HAP-1 (cell line): ENCODE results near the gene HDAC4.

ENCODE experiments used
- DNase-seq, 2 experiments: peaks; one replicate each; pipeline ENCODE4 v3.0.0-alpha.2; 2016 to 2020; ENCODE audit warnings: low spot score in 2 of 2
- H3K27me3 ChIP-seq: fragments of 250-450 bp; sonication (Bioruptor Pico); 2 replicates; pipeline ENCODE4 v1.5.1; 2020; ENCODE audit warnings: low read depth, mild to moderate bottlenecking, moderate library complexity
- H3K36me3 ChIP-seq: fragments of 250-450 bp; sonication (Bioruptor Pico); replicated peaks from 2 replicates; pipeline ENCODE4 v1.5.1; 2020; ENCODE audit warnings: mild to moderate bottlenecking
- H3K4me1 ChIP-seq: fragments of 250-450 bp; sonication (Bioruptor Pico); 2 replicates; pipeline ENCODE4 v1.5.1; 2020; ENCODE audit warnings: mild to moderate bottlenecking
- H3K4me3 ChIP-seq: fragments of 250-450 bp; sonication (Bioruptor Pico); 2 replicates; pipeline ENCODE4 v1.5.1; 2020; ENCODE audit warnings: mild to moderate bottlenecking, moderate library complexity
- H3K9me3 ChIP-seq: fragments of 250-450 bp; sonication (Bioruptor Pico); 2 replicates; pipeline ENCODE4 v1.5.1; 2020; ENCODE audit warnings: mild to moderate bottlenecking, moderate library complexity
- in situ Hi-C: fragments of 300-500 bp; cut with MboI; formaldehyde crosslinking; loops from 3 replicates; pipeline ENCODE4 v1.14.3; 2020; ENCODE audit warnings: low sequenced_read_pairs, inconsistent platforms, mixed read lengths

HDAC4 gene

GRCh38 chr2:239304533-239305221, 96.1 kb downstream of the HDAC4 start:
- DNase-seq = no peak
- Histone ChIP-seq H3K9me3 (no peaks in the 10 kb centered on the region), H3K4me1 (no peaks in the 10 kb centered on the region), H3K27me3 (no peaks in the 10 kb centered on the region), H3K36me3 (no peaks in the 10 kb centered on the region), H3K4me3 (no peak overlapping the region)
- in situ Hi-C loops = no loop called here

DNA sequence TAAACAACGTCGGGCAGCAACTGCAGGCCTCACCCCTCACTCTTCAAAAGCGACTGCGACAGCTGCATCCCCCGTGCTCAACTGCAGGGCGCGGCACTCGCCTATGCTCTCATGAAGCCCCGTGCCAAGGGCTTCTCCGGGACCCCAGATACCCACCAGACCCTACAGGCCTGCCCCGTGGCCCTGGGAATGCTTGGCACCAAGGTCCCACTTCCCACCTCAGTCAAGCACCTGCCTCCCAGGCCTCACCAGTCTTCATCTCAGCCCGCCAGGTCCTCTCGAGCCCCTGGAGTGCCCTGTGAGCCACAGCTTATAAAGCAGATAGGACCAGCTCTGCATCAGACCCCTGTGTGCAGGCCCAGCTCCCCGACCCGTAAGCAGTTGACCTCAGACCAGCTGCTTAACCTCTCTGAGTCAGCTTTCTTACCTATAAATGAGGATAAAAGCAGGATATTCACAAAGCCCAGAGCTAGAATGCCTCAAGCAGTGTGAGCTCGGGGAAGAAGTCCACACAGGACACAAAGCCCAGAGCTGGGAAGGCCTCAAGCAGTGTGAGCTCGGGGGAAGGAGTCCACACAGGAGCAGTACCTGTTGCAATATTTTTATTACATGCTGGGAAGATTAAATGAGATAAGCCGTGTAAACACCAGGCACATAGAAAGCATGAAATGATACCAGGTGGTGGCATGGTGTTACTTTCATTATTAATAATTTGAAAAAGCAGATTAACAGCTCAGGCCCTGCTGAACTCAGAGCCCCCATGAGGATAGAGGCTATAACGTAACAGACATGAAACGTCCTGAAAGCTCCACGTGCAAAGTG, 96.9 kb downstream of the HDAC4 start:
- no peaks in the 10 kb centered on the region for H3K27me3 ChIP-seq
- no peak overlapping the region for H3K4me3 ChIP-seq
- no peaks in the 10 kb centered on the region for H3K4me1 ChIP-seq
- DNase-seq = no peak
- no peaks in the 10 kb centered on the region for H3K9me3 ChIP-seq
- in situ Hi-C loops = no loop called here
- no peaks in the 10 kb centered on the region for H3K36me3 ChIP-seq

- Histone ChIP-seq H3K4me1 (no peaks in the 10 kb centered on the region), H3K9me3 (no peaks in the 10 kb centered on the region), H3K36me3 (no peaks in the 10 kb centered on the region), H3K4me3 (no peak overlapping the region), H3K27me3 (no peaks in the 10 kb centered on the region)
- no peak for DNase-seq
- in situ Hi-C loops = no loop called here
Measured at GRCh38 chr2:239302808-239303557, 97.8 kb downstream of the HDAC4 start.

- no peaks in the 10 kb centered on the region for H3K4me1 ChIP-seq
- H3K9me3 ChIP-seq = no peaks in the 10 kb centered on the region
- DNase-seq = no peak
- no peaks in the 10 kb centered on the region for H3K27me3 ChIP-seq
- H3K36me3 ChIP-seq = no peaks in the 10 kb centered on the region
- no peak overlapping the region for H3K4me3 ChIP-seq
- in situ Hi-C loops = no loop called here
Measured at GRCh38 chr2:239302083-239302807, 98.6 kb downstream of the HDAC4 start.

DNA sequence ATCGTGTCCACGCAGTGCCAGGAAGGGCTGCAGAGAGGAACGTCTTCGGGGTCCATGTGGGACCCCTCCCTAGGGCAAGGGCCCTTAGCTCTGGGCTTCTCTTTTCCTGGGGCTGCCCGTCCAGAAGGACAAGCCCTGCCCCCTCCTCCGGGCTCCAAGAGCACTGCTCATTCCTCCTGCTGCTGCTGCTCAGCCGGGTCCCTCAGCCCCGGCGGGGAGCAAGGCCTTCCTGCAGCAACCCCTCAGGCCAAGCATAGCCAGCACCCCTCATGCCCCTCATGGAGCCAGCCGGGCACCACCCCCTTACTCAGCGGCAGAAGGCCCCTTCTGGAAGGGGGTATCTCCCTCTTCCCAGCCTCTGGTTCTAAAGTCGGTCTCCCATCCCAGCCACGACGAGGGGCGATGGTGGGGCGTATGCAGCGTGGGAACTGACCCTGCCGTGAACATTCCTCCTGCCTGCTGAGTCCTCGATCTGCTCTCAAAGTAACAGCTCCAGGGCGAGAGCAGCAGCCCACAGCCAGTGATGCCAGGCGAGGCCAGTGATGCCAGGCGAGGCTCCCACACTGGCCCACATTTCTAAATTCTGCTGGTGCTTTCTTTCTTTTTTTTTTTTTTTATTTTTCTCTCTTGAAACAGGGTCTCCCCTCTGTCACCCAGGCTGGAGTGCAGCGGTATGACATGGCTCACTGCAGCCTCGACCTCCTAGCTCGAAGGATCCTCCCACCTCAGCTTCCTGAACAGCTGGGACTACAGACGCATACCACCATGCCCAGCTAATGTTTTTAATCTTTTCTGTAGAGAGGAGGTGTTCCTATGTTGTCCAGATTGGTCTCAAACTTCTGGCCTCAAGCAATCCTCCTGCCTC, 99.7 kb downstream of the HDAC4 start:
- H3K4me1 ChIP-seq = peaks cover under 1% of the 10 kb centered on the region
- H3K27me3 ChIP-seq = no peaks in the 10 kb centered on the region
- in situ Hi-C loops = no loop called here
- H3K36me3 ChIP-seq = no peaks in the 10 kb centered on the region
- H3K9me3 ChIP-seq = no peaks in the 10 kb centered on the region
- H3K4me3 ChIP-seq = no peak overlapping the region
- no peak for DNase-seq

DNA sequence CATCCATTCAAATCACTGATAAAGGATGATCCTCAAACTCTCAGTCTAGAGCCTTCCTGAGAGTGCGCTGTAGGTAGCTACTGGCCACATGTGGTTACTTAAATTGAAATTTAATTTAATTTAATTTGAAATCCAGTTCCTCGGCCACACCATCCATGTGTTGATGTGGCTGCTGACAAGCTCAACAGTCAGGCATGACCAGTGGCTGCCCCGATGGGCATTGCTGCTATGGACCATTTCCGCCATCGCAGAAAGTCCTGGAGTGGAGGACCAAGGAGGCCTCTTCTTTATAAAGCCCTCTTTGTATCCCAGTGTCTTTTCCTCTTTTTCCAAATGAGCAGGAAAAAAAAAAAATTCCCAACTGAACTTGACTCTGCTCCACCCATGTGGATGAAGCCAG, 100.6 kb downstream of the HDAC4 start:
- no peaks in the 10 kb centered on the region for H3K36me3 ChIP-seq
- in situ Hi-C loops = no loop called here
- no peak for DNase-seq
- H3K27me3 ChIP-seq = no peaks in the 10 kb centered on the region
- H3K4me3 ChIP-seq = no peak overlapping the region
- H3K4me1 ChIP-seq = peaks cover 9% of the 10 kb centered on the region
- no peaks in the 10 kb centered on the region for H3K9me3 ChIP-seq

DNA sequence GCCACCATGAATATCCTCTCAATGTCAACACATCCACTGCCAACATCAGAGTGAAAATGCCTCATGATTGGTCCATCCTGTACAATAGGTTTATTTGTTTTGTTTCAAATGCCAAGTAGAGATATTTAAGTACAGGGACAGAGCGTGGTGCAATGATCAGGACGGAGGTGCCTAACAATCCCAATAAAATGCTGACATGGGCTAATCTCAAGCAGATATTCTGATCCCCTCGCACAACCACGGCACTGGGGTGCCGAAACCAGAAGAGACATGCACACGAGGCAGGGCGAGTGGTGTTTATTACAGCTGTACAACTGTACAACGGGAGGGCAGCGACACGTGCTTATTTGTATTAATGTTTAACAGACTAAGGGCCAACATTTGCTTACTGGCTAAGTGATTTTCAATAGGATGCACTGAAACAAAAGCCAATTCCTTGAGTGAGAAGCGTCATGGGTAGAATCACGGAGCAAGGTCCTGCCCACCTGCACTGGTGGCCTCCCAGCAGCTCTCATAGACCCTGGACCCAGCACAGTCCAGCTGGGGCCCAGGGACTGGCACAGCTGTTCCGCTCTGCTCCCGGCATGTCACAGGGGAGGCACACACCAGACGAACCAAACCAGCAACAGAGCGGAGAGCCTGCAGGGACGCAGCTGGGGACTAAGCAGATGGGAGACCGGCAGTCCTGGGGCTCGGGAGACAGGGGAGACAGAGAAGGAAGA, 101.4 kb downstream of the HDAC4 start:
- H3K4me1 ChIP-seq = peaks cover 10% of the 10 kb centered on the region
- H3K9me3 ChIP-seq = no peaks in the 10 kb centered on the region
- no peak overlapping the region for H3K4me3 ChIP-seq
- in situ Hi-C loops = no loop called here
- no peak for DNase-seq
- no peaks in the 10 kb centered on the region for H3K36me3 ChIP-seq
- H3K27me3 ChIP-seq = no peaks in the 10 kb centered on the region

DNA sequence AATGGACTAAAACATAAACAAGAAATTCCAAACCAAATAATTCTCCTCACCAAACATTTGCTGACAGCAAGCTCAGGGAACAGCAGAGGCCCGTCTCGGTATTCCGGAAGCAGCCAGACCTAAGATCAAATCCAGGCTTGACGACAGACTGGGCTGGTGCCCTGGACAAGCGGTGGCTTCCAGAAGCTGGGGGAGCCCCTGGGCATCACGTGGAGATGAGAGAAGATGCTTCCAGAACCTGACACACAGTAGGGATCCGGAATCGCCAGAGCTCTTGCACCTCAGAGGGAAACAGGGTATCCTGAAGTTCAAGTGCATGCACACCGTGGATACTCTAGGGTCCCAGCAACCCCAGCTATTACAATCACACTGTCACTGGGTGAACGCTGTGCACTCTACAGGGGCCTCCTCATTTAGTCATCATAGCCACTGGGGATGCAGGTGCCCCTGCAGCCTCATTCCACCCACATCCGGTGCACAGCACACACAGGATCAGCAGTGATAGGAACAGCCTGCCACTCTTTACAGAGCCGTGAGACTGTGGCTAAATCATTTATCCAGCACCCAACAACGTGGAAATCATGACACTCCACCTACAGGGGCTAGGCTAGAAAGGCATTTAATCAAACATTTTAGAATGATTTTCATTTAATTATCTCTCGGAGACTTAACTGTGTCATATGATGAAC, 102.6 kb downstream of the HDAC4 start:
- no peaks in the 10 kb centered on the region for H3K9me3 ChIP-seq
- in situ Hi-C loops = no loop called here
- H3K27me3 ChIP-seq = no peaks in the 10 kb centered on the region
- peaks cover 10% of the 10 kb centered on the region for H3K4me1 ChIP-seq
- no peaks in the 10 kb centered on the region for H3K36me3 ChIP-seq
- no peak overlapping the region for H3K4me3 ChIP-seq
- DNase-seq = no peak

DNA sequence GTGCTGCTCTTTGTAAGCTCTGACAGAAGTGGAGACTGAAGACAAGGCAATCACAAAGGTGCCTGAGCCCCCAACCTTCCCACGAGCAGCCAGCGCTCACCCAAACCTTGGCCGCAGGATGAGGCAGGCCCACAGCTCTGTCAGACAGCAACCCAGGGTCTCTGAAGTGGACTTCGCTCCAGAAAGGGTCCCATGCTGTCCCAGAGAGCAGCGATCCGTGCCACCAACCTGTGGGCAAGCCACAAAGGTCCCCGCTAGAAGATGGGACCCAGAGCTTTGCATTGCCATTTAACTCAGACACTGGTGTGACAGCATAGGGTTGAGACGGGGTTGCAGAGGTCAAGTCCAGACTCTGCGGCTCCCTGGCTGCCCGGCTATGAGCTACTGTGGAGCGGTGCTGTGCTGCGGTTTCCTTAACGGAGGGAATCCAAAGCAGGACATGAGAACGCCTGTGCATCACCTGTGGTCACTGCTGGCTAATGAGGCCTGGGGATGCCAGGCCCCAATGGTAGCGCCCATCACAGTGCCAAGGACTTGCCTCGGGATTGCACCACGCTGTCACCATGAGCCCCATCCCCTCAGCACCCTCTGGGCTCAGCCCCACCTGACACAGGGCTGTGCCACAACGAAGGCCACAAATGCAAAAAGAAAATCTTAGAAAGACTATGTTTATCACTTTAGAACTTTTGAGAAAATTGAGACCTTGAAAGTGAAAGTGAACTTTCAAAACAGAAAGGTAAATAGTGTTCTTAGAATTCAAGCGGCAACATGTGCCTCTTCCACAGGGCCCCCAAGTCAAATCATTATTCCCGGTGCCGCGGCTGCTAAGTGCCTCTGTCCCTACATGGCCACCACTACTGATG, 103.4 kb downstream of the HDAC4 start:
- no peaks in the 10 kb centered on the region for H3K9me3 ChIP-seq
- no peaks in the 10 kb centered on the region for H3K36me3 ChIP-seq
- H3K4me3 ChIP-seq = no peak overlapping the region
- H3K27me3 ChIP-seq = no peaks in the 10 kb centered on the region
- no peak for DNase-seq
- in situ Hi-C loops = no loop called here
- H3K4me1 ChIP-seq = peaks cover 12% of the 10 kb centered on the region

DNA sequence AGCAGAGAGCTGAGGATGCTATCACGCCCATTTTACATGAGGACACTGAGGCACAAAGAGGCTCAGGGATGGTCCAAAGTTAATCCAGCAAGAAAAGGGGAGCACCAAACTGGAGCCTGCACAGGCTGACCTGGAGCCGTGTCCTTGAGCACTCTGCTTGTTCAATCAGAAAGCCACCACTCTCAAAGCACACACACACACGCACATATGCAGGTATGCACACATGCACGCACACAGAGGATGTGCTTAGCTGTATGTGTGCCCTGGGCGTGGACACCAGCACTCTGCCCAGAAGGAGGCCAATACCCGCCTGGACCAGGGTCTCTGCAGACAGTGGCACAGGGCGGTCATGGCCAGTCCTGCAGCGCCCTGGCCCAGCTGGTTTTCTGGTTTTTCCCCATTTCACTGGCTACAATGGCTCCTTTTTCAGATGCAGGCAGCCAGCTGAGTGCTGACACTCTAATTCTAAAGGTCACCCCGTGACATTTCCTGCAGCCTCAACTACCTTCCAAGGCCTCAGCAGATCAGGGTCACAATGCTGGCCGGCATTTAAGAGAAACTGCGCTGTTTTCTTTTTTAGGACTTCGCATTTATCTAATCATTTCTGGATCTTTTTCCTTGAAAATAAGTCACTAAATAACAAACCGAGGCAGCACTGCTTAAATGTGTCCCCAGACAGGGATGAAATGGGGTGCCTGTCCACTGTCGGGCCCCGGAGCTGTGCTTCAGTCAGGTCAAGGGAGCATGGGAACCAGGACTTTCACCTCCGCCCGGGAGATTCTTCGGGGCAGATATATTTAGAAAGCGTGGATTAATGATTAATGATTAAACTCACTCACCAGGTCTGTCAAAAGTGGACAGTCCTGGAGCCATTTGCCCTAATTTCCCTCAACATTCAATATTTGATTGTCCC, 104.5 kb downstream of the HDAC4 start:
- H3K27me3 ChIP-seq = no peaks in the 10 kb centered on the region
- H3K4me1 ChIP-seq = peaks cover 22% of the 10 kb centered on the region
- H3K9me3 ChIP-seq = no peaks in the 10 kb centered on the region
- no peak overlapping the region for H3K4me3 ChIP-seq
- H3K36me3 ChIP-seq = no peaks in the 10 kb centered on the region
- DNase-seq = no peak
- in situ Hi-C loops = no loop called here
